ENCODE measurements around the gene PPP2R2B. TPM values are rescaled to one million over a fixed set of nuclear protein-coding genes. Genes with fewer than 3 reads are reported as not detected.

Gene PPP2R2B
- total RNA-seq, 4 donors from 2014 or later: 1.2 to 2.9 (median 1.9) TPM

GRCh38 chr5:146717951-146718350 is 160.6 kb downstream of the PPP2R2B start:
- no peaks in the 10 kb centered on the region for H3K9me3 ChIP-seq
- TF ChIP-seq, protein P1, sequence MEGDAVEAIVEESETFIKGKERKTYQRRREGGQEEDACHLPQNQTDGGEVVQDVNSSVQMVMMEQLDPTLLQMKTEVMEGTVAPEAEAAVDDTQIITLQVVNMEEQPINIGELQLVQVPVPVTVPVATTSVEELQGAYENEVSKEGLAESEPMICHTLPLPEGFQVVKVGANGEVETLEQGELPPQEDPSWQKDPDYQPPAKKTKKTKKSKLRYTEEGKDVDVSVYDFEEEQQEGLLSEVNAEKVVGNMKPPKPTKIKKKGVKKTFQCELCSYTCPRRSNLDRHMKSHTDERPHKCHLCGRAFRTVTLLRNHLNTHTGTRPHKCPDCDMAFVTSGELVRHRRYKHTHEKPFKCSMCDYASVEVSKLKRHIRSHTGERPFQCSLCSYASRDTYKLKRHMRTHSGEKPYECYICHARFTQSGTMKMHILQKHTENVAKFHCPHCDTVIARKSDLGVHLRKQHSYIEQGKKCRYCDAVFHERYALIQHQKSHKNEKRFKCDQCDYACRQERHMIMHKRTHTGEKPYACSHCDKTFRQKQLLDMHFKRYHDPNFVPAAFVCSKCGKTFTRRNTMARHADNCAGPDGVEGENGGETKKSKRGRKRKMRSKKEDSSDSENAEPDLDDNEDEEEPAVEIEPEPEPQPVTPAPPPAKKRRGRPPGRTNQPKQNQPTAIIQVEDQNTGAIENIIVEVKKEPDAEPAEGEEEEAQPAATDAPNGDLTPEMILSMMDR (IDR thresholded peaks at IDR 0.05): no peak
- no peak for TF ChIP-seq POLR2A (IDR thresholded peaks at IDR 0.05)
- H3K4me3 ChIP-seq: no peak overlapping the region
- no peak overlapping the region for H3K27ac ChIP-seq
- no peaks in the 10 kb centered on the region for H3K27me3 ChIP-seq
- H3K4me1 ChIP-seq: no peaks in the 10 kb centered on the region
- no peaks in the 10 kb centered on the region for H3K36me3 ChIP-seq
- no peak for DNase-seq

GRCh38 chr5:146716636-146717035 is 161.9 kb downstream of the PPP2R2B start:
- Histone ChIP-seq H3K36me3 (no peaks in the 10 kb centered on the region), H3K27me3 (no peaks in the 10 kb centered on the region), H3K9me3 (no peaks in the 10 kb centered on the region), H3K4me3 (no peak overlapping the region), H3K27ac (no peak overlapping the region), H3K4me1 (no peaks in the 10 kb centered on the region)
- TF ChIP-seq POLR2A (IDR thresholded peaks at IDR 0.05): no peak
- TF ChIP-seq, protein P1 (IDR thresholded peaks at IDR 0.05): no peak
- no peak for DNase-seq

DNA sequence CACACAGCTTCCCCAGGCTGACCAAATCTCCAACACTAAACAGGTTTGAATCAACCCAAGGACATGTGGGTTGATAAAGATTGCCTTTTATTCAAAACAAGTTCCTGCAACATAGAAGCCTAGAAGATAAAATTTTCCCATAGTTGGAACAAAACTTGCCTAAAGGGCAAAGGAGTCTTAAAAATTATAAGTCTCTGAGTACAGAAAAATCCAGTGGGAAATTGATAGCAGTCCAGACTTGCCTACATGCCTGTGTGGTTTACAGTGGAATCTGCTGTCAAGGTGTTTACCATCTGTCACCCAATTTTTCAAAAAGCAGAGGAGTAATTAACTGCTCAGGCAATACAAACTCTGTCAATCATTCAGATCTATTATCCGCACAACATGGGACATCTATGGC is 168.2 kb downstream of the PPP2R2B start:
- H3K27ac ChIP-seq: no peak overlapping the region
- DNase-seq: no peak
- H3K27me3 ChIP-seq: no peaks in the 10 kb centered on the region
- H3K36me3 ChIP-seq: no peaks in the 10 kb centered on the region
- H3K4me1 ChIP-seq: no peaks in the 10 kb centered on the region
- H3K4me3 ChIP-seq: no peak overlapping the region
- TF ChIP-seq POLR2A (IDR thresholded peaks at IDR 0.05): no peak
- TF ChIP-seq, protein P1 (IDR thresholded peaks at IDR 0.05): no peak
- H3K9me3 ChIP-seq: no peaks in the 10 kb centered on the region

DNA sequence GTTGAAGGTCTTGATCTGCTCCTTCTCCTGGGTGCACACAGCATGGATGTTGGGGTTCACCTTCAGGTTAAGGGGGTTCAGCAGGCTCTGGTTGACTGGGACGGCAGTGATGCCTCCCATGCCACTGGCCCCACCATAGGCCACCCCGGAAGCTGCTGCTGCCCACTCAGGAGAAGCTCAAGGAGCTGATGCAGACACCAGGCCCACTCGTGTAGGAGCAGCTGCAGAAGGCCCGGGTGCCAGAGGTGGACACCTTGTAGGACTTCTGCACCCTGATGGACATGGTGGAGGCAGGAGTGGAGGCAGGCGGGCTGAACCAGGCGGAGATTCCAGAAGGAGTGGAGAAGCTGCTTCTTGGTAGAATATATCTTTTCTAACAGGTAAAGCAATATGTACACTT is 171.2 kb downstream of the PPP2R2B start:
- no peak overlapping the region for H3K27ac ChIP-seq
- H3K4me1 ChIP-seq: no peaks in the 10 kb centered on the region
- H3K9me3 ChIP-seq: no peaks in the 10 kb centered on the region
- no peak for DNase-seq
- no peak for TF ChIP-seq POLR2A (IDR thresholded peaks at IDR 0.05)
- TF ChIP-seq, protein P1 (IDR thresholded peaks at IDR 0.05): no peak
- no peaks in the 10 kb centered on the region for H3K27me3 ChIP-seq
- no peaks in the 10 kb centered on the region for H3K36me3 ChIP-seq
- no peak overlapping the region for H3K4me3 ChIP-seq

DNA sequence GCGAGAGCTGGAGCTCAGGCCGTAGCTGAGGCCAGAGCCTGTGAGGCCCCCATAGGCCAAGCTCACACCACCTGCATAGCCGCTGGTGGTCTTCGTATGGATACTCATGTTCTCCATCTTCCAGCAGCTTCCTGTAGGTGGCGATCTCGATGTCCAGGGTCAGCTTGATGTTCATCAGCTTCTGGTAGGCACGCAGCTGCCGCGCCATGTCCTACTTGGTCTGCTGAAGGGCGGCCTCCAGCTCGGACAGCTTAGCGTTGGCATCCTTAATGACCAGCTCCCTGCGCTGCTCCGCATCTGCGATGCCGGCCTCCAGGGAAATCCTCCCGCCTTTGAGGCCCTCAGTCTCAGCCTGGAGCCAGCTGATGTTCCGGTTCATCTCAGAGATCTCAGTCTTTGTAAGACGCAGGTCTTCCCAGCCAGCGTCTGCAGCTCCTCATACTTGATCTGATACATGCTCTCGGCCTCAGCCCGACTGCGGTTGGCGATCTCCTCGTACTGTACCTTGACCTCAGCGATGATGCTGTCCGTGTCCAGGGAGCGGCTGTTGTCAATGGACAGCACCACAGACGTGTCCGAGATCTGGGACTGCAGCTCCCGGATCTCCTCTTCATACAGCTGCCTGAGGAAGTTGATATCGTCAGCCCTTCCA is 172.1 kb downstream of the PPP2R2B start:
- no peak for TF ChIP-seq POLR2A (IDR thresholded peaks at IDR 0.05)
- H3K36me3 ChIP-seq: no peaks in the 10 kb centered on the region
- no peak overlapping the region for H3K27ac ChIP-seq
- no peak overlapping the region for H3K4me3 ChIP-seq
- no peaks in the 10 kb centered on the region for H3K27me3 ChIP-seq
- peak in 2 of 3 donors; percentile 40 to 41 for DNase-seq
- no peaks in the 10 kb centered on the region for H3K4me1 ChIP-seq
- H3K9me3 ChIP-seq: no peaks in the 10 kb centered on the region

DNA sequence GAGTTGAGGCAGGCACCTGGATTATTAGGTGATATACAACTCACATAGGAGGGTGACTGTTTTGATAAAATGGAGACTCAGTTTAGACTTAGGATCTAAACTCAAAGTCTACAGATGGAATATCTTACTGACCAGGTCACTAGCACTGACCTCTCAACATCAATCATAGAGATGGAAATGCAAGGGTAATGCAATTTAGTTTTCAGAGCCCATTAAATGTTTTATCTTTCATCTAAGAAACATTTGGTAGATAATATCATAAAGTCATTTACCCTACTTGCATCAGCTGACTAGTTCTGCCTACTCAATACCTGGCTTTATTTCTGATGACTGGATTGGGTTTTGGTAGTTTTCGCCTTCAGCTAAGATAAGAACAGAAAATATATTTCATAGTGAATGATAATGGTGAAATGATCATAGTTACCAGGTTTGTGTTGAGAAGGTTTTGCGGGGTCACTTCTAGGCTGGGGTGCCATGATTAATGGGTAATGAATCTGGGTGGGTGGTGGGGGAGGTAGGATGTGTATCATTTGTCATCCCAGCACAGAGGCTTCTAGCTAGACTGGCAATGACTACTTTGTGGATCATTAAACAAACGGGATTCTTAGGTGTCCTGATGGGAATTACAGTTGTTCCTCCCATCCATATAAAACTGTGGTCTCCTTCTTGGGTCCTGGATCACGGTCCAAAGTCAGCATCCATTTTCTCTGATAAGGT is 173.4 kb downstream of the PPP2R2B start:
- TF ChIP-seq, protein P1 (IDR thresholded peaks at IDR 0.05): no peak
- TF ChIP-seq POLR2A (IDR thresholded peaks at IDR 0.05): no peak
- Histone ChIP-seq H3K27ac (no peak overlapping the region), H3K27me3 (no peaks in the 10 kb centered on the region), H3K36me3 (no peaks in the 10 kb centered on the region), H3K9me3 (no peaks in the 10 kb centered on the region), H3K4me3 (no peak overlapping the region), H3K4me1 (no peaks in the 10 kb centered on the region)
- DNase-seq: no peak

Data from Peyer's patch (tissue), 4 donors.